Measurements from ENCODE around the gene TFPI. TPM values are rescaled to one million over a fixed set of nuclear protein-coding genes. Genes with fewer than 3 reads are reported as not detected.

TFPI gene
- total and polyA plus RNA-seq, 2 donors (not counting 3 experiments of a cell fraction or from before 2014, with no cell fraction given), result 177 to 286 TPM

DNA sequence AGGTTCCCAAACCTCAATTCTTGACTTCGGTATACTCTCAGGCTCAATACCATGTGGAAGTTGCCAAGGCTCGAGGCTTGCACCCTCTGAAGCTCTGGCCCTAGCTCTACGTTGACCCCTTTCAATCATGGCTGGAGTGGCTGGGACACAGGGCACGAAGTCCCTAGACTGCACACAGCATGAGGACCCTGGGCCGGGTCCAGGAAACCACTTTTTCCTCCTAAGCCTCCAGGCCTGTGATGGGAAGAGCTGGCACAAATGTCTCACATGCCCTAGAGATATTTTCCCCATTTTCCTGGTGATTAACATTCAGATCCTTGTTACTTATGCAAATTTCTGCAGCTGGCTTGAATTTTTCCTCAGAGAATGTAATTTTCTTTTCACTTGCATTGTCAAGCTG lies 61.1 kb downstream of the TFPI start:
- no peaks in the 10 kb centered on the region for H3K9me1 ChIP-seq (replicated peaks; ENCODE audit: control insufficient read depth, extremely low read depth, insufficient read depth, low read length)
- H3K4me1 ChIP-seq (ENCODE audit: control insufficient read depth, extremely low read depth, insufficient read depth, low read length), result peaks cover 17% of the 10 kb centered on the region
- no peaks in the 10 kb centered on the region for H3K27me3 ChIP-seq (ENCODE audit: control insufficient read depth in 2 of 2, insufficient read depth in 2 of 2, low read length in 2 of 2)
- H3K9me3 ChIP-seq (replicated peaks; ENCODE audit: control insufficient read depth, insufficient read depth, low read length), result peaks cover 3% of the 10 kb centered on the region
- DNase-seq (ENCODE audit: low read depth, low spot score) (no peak), FAIRE-seq (no peak)
- no peak overlapping the region for H3K4me2 ChIP-seq (ENCODE audit: insufficient read depth, low read length)
- ChIA-PET POLR2A (no interaction called here), CTCF (interaction anchor here (3.5 kb wide), 1 partner anchor 89 kb away, joined by 20 read pairs; no protein-coding TSS in a partner anchor)
- H3K79me2 ChIP-seq (ENCODE audit: control insufficient read depth, insufficient read depth, low read length), result peaks cover 11% of the 10 kb centered on the region
- H3K36me3 ChIP-seq (ENCODE audit: control insufficient read depth in 2 of 2, extremely low read depth in 1 of 2, insufficient read depth in 2 of 2, low read length in 2 of 2), result peaks cover 22 to 28% of the 10 kb centered on the region in 2 experiments
- H3K4me3 ChIP-seq (replicated peaks in 1 of 3; ENCODE audit: insufficient read depth in 1 of 3, low read depth in 1 of 3, low read length in 3 of 3), result no peak overlapping the region
- H3K9ac ChIP-seq (replicated peaks; ENCODE audit: extremely low read depth, insufficient read depth, low read length), result no peak overlapping the region
- H2AFZ ChIP-seq (ENCODE audit: low read depth, low read length), result no peak overlapping the region
- H4K20me1 ChIP-seq (replicated peaks; ENCODE audit: control insufficient read depth, extremely low read depth, insufficient read depth, low read length), result no peaks in the 10 kb centered on the region
- no TSS peak for BruUV-seq (replicated peaks)
- dilution Hi-C loops (cut with MboI; ENCODE audit: extremely low pct_ligation_motif_present, low sequenced_read_pairs) (no loop called here), intact Hi-C loops (cut with micrococcal nuclease) (no loop called here)
- TF ChIP-seq GATA2 (IDR thresholded peaks at IDR 0.05; ENCODE audit: insufficient read depth, insufficient read length, low read depth, low read length) (no peak), EZH2 (IDR thresholded peaks at IDR 0.05; ENCODE audit: borderline replicate concordance, low read depth, low read length, severe bottlenecking) (no peak), POLR2AphosphoS5 (IDR thresholded peaks at IDR 0.05; ENCODE audit: insufficient read depth, low read depth, low read length) (no peak), POLR2A (IDR thresholded peaks at IDR 0.05; ENCODE audit: low read depth, low read length) (no peak), FOS (IDR thresholded peaks at IDR 0.05; ENCODE audit: borderline replicate concordance, insufficient read depth, low read length) (no peak), MYC (IDR thresholded peaks at IDR 0.05; ENCODE audit: low read depth, low read length) (no peak), JUN (IDR thresholded peaks at IDR 0.05; ENCODE audit: borderline replicate concordance, insufficient read depth, insufficient read length, low read depth) (no peak)
- TF ChIP-seq, protein P1, sequence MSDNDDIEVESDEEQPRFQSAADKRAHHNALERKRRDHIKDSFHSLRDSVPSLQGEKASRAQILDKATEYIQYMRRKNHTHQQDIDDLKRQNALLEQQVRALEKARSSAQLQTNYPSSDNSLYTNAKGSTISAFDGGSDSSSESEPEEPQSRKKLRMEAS (IDR thresholded peaks at IDR 0.05; ENCODE audit: insufficient read depth, insufficient read length), result no peak
- TF ChIP-seq, protein P2, sequence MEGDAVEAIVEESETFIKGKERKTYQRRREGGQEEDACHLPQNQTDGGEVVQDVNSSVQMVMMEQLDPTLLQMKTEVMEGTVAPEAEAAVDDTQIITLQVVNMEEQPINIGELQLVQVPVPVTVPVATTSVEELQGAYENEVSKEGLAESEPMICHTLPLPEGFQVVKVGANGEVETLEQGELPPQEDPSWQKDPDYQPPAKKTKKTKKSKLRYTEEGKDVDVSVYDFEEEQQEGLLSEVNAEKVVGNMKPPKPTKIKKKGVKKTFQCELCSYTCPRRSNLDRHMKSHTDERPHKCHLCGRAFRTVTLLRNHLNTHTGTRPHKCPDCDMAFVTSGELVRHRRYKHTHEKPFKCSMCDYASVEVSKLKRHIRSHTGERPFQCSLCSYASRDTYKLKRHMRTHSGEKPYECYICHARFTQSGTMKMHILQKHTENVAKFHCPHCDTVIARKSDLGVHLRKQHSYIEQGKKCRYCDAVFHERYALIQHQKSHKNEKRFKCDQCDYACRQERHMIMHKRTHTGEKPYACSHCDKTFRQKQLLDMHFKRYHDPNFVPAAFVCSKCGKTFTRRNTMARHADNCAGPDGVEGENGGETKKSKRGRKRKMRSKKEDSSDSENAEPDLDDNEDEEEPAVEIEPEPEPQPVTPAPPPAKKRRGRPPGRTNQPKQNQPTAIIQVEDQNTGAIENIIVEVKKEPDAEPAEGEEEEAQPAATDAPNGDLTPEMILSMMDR (IDR thresholded peaks at IDR 0.05; ENCODE audit: extremely low read depth in 1 of 2, insufficient read depth in 1 of 2, low read depth in 1 of 2, low read length in 2 of 2), result no peak
- no peak overlapping the region for H3K27ac ChIP-seq (ENCODE audit: insufficient read depth, low read depth, low read length)
